HepG2 (cell line): ENCODE measurements around the gene LRRC4C. TPM values are rescaled to one million over a fixed set of nuclear protein-coding genes. Genes with fewer than 3 reads are reported as not detected.

Source experiments
- ATAC-seq: fragments of 200-7000 bp; cut with Tn5 transposase; 3 replicates; pipeline ENCODE4 v1.9.1; 2020; ENCODE audit warnings: mild to moderate bottlenecking, moderate library complexity
- BruUV-seq: library from RNA; stranded (reverse); fragments of 400-500 nt; replicated peaks from 2 replicates; lab custom pipeline; 2021; lab: Mats Ljungman, UMichigan
- CTCF ChIA-PET: fragments of 300-600 bp; formaldehyde crosslinking; extraction: SDS; loops from one replicate; lab custom pipeline; 2021; ENCODE audit warnings: low total read pairs, inconsistent platforms, low intra/inter-chr PET ratio; lab: Yijun Ruan, JAX
- POLR2A ChIA-PET: fragments of 350-600 bp; sonication (Branson Sonifier 250); formaldehyde crosslinking; loops from one replicate; lab custom pipeline; 2020; ENCODE audit warnings: antibody characterized with exemption, inconsistent platforms; lab: Yijun Ruan, JAX
- DNase-seq: peaks from one replicate; pipeline ENCODE4 v3.0.0-alpha.2; 2015; ENCODE audit warnings: low spot score
- FAIRE-seq: peaks from 3 replicates; lab custom pipeline; 2011; peaks lifted over from hg19 to GRCh38; lab: Jason Lieb, UNC
- H2AFZ ChIP-seq: one replicate; pipeline ENCODE4 v1.6.1; 2011; ENCODE audit warnings: low read length, inconsistent platforms
- H3K27ac ChIP-seq: fragments of 300-600 bp; 3 replicates; pipeline ENCODE4 v1.8.0; 2011; ENCODE audit warnings: mixed run types, mild to moderate bottlenecking, mixed read lengths, low read length, inconsistent platforms; ENCODE audit not compliant: insufficient read depth; ENCODE audit errors: extremely low read length
- H3K27me3 ChIP-seq, 2 experiments: fragments of 200-600 bp in 1 of 2; 2 replicates in 1 of 2; 3 replicates in 1 of 2; pipeline versions ENCODE4 v1.6.0 to v1.8.0; 2011; ENCODE audit warnings: low read length in 2 of 2, mild to moderate bottlenecking in 2 of 2, moderate library complexity in 2 of 2, inconsistent platforms in 1 of 2; ENCODE audit not compliant: insufficient read depth in 2 of 2, control insufficient read depth in 1 of 2
- H3K36me3 ChIP-seq, 2 experiments: fragments of 200-600 bp in 1 of 2; replicated peaks in 1 of 2; 2 replicates in 1 of 2; 3 replicates in 1 of 2; pipeline versions ENCODE4 v1.5.1 to v1.8.0; 2011; ENCODE audit warnings: low read length in 2 of 2, inconsistent platforms in 1 of 2; ENCODE audit not compliant: insufficient read depth in 2 of 2, control insufficient read depth in 1 of 2
- H3K4me1 ChIP-seq: 2 replicates; pipeline ENCODE4 v1.5.1; 2012; ENCODE audit warnings: low read length, inconsistent platforms; ENCODE audit not compliant: insufficient read depth
- H3K4me2 ChIP-seq: 2 replicates; pipeline ENCODE4 v1.6.0; 2011; ENCODE audit warnings: low read depth, low read length, inconsistent platforms
- H3K4me3 ChIP-seq, 3 experiments: fragments of 200-600 bp in 1 of 3; sonication (generic), shearing (Covaris generic) in 1 of 3; replicated peaks in 1 of 3; 2 replicates each; pipeline ENCODE4 v1.5.1; 2011 to 2016; ENCODE audit warnings: low read length in 3 of 3, inconsistent platforms in 2 of 3, low read depth in 2 of 3, mild to moderate bottlenecking in 2 of 3, control low read depth in 1 of 3, mixed read lengths in 1 of 3; ENCODE audit not compliant: insufficient read depth in 1 of 3
- H3K79me2 ChIP-seq: one replicate; pipeline ENCODE4 v1.6.1; 2011; ENCODE audit warnings: low read length, inconsistent platforms; ENCODE audit not compliant: insufficient read depth
- H3K9ac ChIP-seq: 2 replicates; pipeline ENCODE4 v1.6.0; 2011; ENCODE audit warnings: mild to moderate bottlenecking, low read depth, low read length, inconsistent platforms; ENCODE audit not compliant: insufficient read depth
- H3K9me3 ChIP-seq: 2 replicates; pipeline ENCODE4 v1.5.1; 2012; ENCODE audit warnings: mild to moderate bottlenecking, low read length
- H4K20me1 ChIP-seq: 2 replicates; pipeline ENCODE4 v1.6.0; 2011; ENCODE audit warnings: inconsistent platforms, mild to moderate bottlenecking, low read length, moderate library complexity; ENCODE audit not compliant: insufficient read depth
- CEBPB ChIP-seq: IDR thresholded peaks from 2 replicates; pipeline ENCODE4 v1.6.1; 2011; ENCODE audit warnings: low read depth, low read length, improper control_type of control experiment, borderline replicate concordance
- DPF2 ChIP-seq: sonication (generic); formaldehyde crosslinking; IDR thresholded peaks from 2 replicates; pipeline ENCODE4 v1.4.0; 2020; ENCODE audit warnings: mild to moderate bottlenecking, low read depth, missing genetic modification reagents, borderline replicate concordance
- ELF4 ChIP-seq: sonication (generic); formaldehyde crosslinking; IDR thresholded peaks from 2 replicates; pipeline ENCODE4 v1.5.0; 2020; ENCODE audit warnings: missing genetic modification reagents, mild to moderate bottlenecking, moderate library complexity, borderline replicate concordance
- GFI1 ChIP-seq: sonication (generic); formaldehyde crosslinking; IDR thresholded peaks from 2 replicates; pipeline ENCODE4 v1.5.0; 2020; ENCODE audit warnings: missing genetic modification reagents, mild to moderate bottlenecking, borderline replicate concordance
- KLF15 ChIP-seq: sonication (generic); formaldehyde crosslinking; IDR thresholded peaks from 2 replicates; pipeline ENCODE4 v1.8.1; 2023; ENCODE audit warnings: borderline replicate concordance, mild to moderate bottlenecking, inconsistent platforms, missing genetic modification reagents, mixed read lengths
- PHF5A ChIP-seq: IDR thresholded peaks from one replicate; pipeline ENCODE4 v1.6.1; 2018; ENCODE audit warnings: low read depth, missing genetic modification reagents; ENCODE audit not compliant: unreplicated experiment
- ZNF547 ChIP-seq: sonication (generic); formaldehyde crosslinking; IDR thresholded peaks from 2 replicates; pipeline ENCODE4 v1.5.1; 2020; ENCODE audit warnings: mild to moderate bottlenecking, missing genetic modification reagents
- ZNF615 ChIP-seq: sonication (generic); formaldehyde crosslinking; IDR thresholded peaks from 2 replicates; pipeline ENCODE4 v1.5.0; 2020; ENCODE audit warnings: mild to moderate bottlenecking, missing genetic modification reagents, borderline replicate concordance
- WGBS: methylation state at CpG from one replicate; pipeline ENCODE4 v1.1.6; 2017; ENCODE audit warnings: low lambda C conversion rate; 5-methylcytosine and 5-hydroxymethylcytosine counted together
- in situ Hi-C: cut with HindIII; loops from 2 replicates; pipeline ENCODE4 v1.10.0; 2017; ENCODE audit warnings: low pct_unique_long_range_greater_than_20kb; ENCODE audit not compliant: extremely low pct_ligation_motif_present
- intact Hi-C: fragments of 100-400 bp; cut with micrococcal nuclease; formaldehyde crosslinking; loops from one replicate; pipeline ENCODE4 v1.10.0; 2022; ENCODE audit not compliant: unreplicated experiment
- polyA plus RNA-seq, 8 experiments: library from polyadenylated mRNA; depleted of rRNA in 3 of 8; stranded (reverse) in 7 of 8; unstranded in 1 of 8; fragments of >200 nt; fragmentation: Illumina TruSeq in 4 of 8; extraction: Trizol in 4 of 8; gene quantifications; 2 replicates each; pipeline versions ENCODE4 v1.2.1 to v1.2.3, GENCODE V29; 2011 to 2016; ENCODE audit warnings: low read depth in 4 of 8, missing spikeins in 1 of 8, mixed read lengths in 1 of 8; ENCODE audit not compliant: insufficient read depth in 1 of 8
- total RNA-seq, 5 experiments: library from RNA; depleted of rRNA; stranded (reverse); fragments of >200 nt; fragmentation: Illumina TruSeq; extraction: Trizol; gene quantifications; 2 replicates each; pipeline ENCODE4 v1.2.3, GENCODE V29; 2016; ENCODE audit warnings: low read depth in 1 of 5
- TF ChIP-seq, protein P1 (sequence below), 2 experiments: sonication (generic) in 1 of 2; formaldehyde crosslinking in 1 of 2; IDR thresholded peaks; 2 replicates each; pipeline versions ENCODE4 v1.4.0 to v1.6.1; 2016 to 2020; ENCODE audit warnings: borderline replicate concordance in 1 of 2, low read depth in 1 of 2, mild to moderate bottlenecking in 1 of 2, missing genetic modification reagents in 1 of 2
- TF ChIP-seq, protein P2 (sequence below): sonication (generic); formaldehyde crosslinking; IDR thresholded peaks from 2 replicates; pipeline ENCODE4 v1.4.0; 2020; ENCODE audit warnings: missing genetic modification reagents
- TF ChIP-seq, protein P3 (sequence below): sonication (generic); formaldehyde crosslinking; IDR thresholded peaks from 2 replicates; pipeline ENCODE4 v1.4.0; 2020; ENCODE audit warnings: missing genetic modification reagents, borderline replicate concordance

Gene LRRC4C
- total and polyA plus RNA-seq, 2 of the 13 experiments (the other 11 are each of a cell fraction or from before 2014, with no cell fraction given): not detected

DNA sequence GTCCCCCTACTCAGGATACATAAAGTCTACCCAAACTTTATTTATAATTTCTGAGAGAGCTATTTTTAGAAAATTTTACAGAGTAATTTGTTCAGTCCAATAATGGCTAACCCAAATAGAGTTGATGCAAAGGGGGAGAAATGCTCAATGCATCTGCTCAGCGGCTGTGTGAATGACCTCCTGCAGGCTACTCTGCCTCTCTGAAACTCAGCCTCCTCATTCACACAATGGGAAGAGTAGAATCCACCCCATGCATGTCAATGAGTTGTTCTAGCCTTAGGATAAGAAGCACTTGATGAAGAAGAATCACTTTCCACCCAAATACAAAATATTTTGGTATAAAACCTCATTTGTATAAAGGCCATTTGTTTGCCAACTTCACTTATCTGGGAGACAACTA, 1204.0 kb downstream of the LRRC4C start:
- ChIA-PET POLR2A (no interaction called here), CTCF (no interaction called here)
- H3K9ac ChIP-seq: no peak overlapping the region
- H3K36me3 ChIP-seq: no peaks in the 10 kb centered on the region
- no peaks in the 10 kb centered on the region for H3K27me3 ChIP-seq
- in situ Hi-C loops (no loop called here), intact Hi-C loops (no loop called here)
- H3K27ac ChIP-seq: no peak overlapping the region
- no peaks in the 10 kb centered on the region for H3K79me2 ChIP-seq
- no peak overlapping the region for H3K4me2 ChIP-seq
- no peak overlapping the region for H3K4me3 ChIP-seq
- no TSS peak for BruUV-seq
- no peak overlapping the region for H2AFZ ChIP-seq
- 0% methylated on average over 1 of the region's 1 CpG for WGBS
- ATAC-seq (no peak), FAIRE-seq (no peak), DNase-seq (no peak)
- H3K9me3 ChIP-seq: no peaks in the 10 kb centered on the region
- H3K4me1 ChIP-seq: no peaks in the 10 kb centered on the region
- no peaks in the 10 kb centered on the region for H4K20me1 ChIP-seq
- TF ChIP-seq ZNF547 (CRISPR knock-in tag) (no peak), GFI1 (no peak), ELF4 (CRISPR knock-in tag) (no peak), PHF5A (CRISPR knock-in tag) (no peak), DPF2 (CRISPR knock-in tag) (no peak), CEBPB (no peak), KLF15 (no peak), ZNF615 (CRISPR knock-in tag) (no peak)
- TF ChIP-seq, protein P1, sequence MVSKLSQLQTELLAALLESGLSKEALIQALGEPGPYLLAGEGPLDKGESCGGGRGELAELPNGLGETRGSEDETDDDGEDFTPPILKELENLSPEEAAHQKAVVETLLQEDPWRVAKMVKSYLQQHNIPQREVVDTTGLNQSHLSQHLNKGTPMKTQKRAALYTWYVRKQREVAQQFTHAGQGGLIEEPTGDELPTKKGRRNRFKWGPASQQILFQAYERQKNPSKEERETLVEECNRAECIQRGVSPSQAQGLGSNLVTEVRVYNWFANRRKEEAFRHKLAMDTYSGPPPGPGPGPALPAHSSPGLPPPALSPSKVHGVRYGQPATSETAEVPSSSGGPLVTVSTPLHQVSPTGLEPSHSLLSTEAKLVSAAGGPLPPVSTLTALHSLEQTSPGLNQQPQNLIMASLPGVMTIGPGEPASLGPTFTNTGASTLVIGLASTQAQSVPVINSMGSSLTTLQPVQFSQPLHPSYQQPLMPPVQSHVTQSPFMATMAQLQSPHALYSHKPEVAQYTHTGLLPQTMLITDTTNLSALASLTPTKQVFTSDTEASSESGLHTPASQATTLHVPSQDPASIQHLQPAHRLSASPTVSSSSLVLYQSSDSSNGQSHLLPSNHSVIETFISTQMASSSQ (IDR thresholded peaks at IDR 0.05; ENCODE audit: low read depth): no peak
- TF ChIP-seq, protein P1 (CRISPR knock-in tag; IDR thresholded peaks at IDR 0.05; ENCODE audit: borderline replicate concordance): no peak
- TF ChIP-seq, protein P2, sequence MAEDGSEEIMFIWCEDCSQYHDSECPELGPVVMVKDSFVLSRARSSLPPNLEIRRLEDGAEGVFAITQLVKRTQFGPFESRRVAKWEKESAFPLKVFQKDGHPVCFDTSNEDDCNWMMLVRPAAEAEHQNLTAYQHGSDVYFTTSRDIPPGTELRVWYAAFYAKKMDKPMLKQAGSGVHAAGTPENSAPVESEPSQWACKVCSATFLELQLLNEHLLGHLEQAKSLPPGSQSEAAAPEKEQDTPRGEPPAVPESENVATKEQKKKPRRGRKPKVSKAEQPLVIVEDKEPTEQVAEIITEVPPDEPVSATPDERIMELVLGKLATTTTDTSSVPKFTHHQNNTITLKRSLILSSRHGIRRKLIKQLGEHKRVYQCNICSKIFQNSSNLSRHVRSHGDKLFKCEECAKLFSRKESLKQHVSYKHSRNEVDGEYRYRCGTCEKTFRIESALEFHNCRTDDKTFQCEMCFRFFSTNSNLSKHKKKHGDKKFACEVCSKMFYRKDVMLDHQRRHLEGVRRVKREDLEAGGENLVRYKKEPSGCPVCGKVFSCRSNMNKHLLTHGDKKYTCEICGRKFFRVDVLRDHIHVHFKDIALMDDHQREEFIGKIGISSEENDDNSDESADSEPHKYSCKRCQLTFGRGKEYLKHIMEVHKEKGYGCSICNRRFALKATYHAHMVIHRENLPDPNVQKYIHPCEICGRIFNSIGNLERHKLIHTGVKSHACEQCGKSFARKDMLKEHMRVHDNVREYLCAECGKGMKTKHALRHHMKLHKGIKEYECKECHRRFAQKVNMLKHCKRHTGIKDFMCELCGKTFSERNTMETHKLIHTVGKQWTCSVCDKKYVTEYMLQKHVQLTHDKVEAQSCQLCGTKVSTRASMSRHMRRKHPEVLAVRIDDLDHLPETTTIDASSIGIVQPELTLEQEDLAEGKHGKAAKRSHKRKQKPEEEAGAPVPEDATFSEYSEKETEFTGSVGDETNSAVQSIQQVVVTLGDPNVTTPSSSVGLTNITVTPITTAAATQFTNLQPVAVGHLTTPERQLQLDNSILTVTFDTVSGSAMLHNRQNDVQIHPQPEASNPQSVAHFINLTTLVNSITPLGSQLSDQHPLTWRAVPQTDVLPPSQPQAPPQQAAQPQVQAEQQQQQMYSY (CRISPR knock-in tag): no peak
- TF ChIP-seq, protein P3, sequence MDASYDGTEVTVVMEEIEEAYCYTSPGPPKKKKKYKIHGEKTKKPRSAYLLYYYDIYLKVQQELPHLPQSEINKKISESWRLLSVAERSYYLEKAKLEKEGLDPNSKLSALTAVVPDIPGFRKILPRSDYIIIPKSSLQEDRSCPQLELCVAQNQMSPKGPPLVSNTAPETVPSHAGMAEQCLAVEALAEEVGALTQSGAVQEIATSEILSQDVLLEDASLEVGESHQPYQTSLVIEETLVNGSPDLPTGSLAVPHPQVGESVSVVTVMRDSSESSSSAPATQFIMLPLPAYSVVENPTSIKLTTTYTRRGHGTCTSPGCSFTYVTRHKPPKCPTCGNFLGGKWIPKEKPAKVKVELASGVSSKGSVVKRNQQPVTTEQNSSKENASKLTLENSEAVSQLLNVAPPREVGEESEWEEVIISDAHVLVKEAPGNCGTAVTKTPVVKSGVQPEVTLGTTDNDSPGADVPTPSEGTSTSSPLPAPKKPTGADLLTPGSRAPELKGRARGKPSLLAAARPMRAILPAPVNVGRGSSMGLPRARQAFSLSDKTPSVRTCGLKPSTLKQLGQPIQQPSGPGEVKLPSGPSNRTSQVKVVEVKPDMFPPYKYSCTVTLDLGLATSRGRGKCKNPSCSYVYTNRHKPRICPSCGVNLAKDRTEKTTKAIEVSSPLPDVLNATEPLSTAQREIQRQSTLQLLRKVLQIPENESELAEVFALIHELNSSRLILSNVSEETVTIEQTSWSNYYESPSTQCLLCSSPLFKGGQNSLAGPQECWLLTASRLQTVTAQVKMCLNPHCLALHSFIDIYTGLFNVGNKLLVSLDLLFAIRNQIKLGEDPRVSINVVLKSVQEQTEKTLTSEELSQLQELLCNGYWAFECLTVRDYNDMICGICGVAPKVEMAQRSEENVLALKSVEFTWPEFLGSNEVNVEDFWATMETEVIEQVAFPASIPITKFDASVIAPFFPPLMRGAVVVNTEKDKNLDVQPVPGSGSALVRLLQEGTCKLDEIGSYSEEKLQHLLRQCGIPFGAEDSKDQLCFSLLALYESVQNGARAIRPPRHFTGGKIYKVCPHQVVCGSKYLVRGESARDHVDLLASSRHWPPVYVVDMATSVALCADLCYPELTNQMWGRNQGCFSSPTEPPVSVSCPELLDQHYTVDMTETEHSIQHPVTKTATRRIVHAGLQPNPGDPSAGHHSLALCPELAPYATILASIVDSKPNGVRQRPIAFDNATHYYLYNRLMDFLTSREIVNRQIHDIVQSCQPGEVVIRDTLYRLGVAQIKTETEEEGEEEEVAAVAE (CRISPR knock-in tag): no peak
